Prostate gland (tissue), 2 donors: ENCODE measurements around the gene ELFN1.

ENCODE experiments used
- POLR2A ChIP-seq: fragments of 450-650 bp; IDR thresholded peaks from one replicate; pipeline ENCODE4 v1.6.1; 2016; ENCODE audit warnings: antibody characterized with exemption, mild to moderate bottlenecking
- POLR2AphosphoS5 ChIP-seq: sonication (generic); formaldehyde crosslinking; IDR thresholded peaks from one replicate; pipeline ENCODE4 v1.6.1; 2017; ENCODE audit warnings: antibody characterized with exemption
- TF ChIP-seq, protein P1 (sequence below), 4 experiments: fragments of 200-600 bp in 2 of 4; fragments of 450-650 bp in 2 of 4; sonication (generic) in 2 of 4; IDR thresholded peaks; 1 replicate in 3 of 4; 2 replicates in 1 of 4; pipeline ENCODE4 v1.5.1; 2016 to 2019; ENCODE audit warnings: antibody characterized with exemption in 4 of 4, mild to moderate bottlenecking in 2 of 4, moderate library complexity in 2 of 4

DNA sequence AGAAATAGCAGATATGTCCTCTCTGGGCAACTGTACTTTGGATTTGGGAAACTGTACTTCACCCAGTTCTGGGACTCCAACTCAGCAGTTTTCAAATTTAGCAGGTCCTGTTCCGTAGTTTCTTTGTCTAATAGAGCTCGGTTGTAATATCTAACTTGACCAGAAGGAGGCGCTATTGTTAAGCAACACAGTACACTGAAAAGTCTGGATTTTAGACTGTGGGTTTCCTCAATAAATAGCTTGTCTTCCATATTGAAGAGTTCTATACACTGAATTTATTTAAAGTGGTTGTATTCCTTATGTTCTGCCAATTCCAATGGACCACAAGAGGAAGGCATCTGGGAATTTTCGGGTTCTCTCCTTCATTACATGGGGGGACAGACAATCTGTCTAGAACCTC lies 39.8 kb downstream of the ELFN1 start:
- TF ChIP-seq, protein P1, sequence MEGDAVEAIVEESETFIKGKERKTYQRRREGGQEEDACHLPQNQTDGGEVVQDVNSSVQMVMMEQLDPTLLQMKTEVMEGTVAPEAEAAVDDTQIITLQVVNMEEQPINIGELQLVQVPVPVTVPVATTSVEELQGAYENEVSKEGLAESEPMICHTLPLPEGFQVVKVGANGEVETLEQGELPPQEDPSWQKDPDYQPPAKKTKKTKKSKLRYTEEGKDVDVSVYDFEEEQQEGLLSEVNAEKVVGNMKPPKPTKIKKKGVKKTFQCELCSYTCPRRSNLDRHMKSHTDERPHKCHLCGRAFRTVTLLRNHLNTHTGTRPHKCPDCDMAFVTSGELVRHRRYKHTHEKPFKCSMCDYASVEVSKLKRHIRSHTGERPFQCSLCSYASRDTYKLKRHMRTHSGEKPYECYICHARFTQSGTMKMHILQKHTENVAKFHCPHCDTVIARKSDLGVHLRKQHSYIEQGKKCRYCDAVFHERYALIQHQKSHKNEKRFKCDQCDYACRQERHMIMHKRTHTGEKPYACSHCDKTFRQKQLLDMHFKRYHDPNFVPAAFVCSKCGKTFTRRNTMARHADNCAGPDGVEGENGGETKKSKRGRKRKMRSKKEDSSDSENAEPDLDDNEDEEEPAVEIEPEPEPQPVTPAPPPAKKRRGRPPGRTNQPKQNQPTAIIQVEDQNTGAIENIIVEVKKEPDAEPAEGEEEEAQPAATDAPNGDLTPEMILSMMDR (IDR thresholded peaks at IDR 0.05) = peak in 2 of 4 experiments; percentile 7 to 32
- no peak for TF ChIP-seq POLR2A
- TF ChIP-seq POLR2AphosphoS5 = no peak
